Measurements from ENCODE around the gene ZCCHC18.

DNA sequence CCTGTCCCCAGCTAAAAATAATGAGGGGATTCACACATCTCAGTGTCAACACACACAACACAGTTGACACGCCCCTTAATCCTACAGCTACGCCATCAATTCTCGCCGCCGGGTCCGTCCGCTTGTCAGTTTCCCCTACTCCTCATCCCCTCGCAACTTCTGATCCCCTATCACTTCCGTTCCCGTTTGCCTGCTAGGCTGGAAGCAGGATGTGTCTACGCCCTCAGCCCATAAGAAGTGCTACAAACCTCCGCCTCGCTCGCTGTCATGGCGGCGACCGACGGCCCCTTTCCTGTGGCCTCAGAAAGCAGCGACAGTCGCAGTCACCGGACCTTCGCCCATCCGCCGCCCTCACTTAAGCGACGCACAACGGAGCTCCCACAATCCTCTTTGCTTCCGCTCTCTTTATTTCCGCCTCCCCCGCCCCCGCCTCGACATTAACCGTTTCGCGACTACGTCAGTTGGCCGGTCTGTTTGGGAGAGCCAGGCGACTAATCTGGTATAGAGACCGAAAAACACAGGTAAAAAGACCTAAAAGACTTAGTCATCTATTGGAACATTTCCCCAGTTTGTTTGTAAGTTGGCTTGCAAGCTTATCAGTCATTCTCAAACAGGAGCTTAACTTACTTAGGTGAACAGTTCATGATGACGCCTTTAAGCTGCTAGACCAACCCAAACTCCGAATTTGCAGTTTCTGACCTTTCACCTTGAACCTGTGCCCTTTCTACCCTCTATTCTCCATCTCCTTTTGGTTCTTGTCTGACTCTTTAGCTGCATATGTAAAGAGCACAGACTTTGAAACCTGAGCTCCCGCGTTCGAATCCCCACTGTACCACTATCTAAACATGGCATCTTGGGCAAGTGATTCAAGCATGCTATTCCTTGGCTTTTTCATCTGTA, 44.6 kb downstream of the ZCCHC18 start, which contains the start of gene SLC25A53:
- TF ChIP-seq CTCF (IDR thresholded peaks at IDR 0.05) (no peak), POLR2A (IDR thresholded peaks at IDR 0.05) (peak in 1 of 2 donors; percentile 50), POLR2AphosphoS5 (IDR thresholded peaks at IDR 0.05; ENCODE audit: insufficient read depth in 1 of 2, low read depth in 1 of 2) (peak; percentile 61 to 88)

Data from vagina (tissue), 2 donors.